Measurements from ENCODE around the gene IPP.

IPP gene

DNA sequence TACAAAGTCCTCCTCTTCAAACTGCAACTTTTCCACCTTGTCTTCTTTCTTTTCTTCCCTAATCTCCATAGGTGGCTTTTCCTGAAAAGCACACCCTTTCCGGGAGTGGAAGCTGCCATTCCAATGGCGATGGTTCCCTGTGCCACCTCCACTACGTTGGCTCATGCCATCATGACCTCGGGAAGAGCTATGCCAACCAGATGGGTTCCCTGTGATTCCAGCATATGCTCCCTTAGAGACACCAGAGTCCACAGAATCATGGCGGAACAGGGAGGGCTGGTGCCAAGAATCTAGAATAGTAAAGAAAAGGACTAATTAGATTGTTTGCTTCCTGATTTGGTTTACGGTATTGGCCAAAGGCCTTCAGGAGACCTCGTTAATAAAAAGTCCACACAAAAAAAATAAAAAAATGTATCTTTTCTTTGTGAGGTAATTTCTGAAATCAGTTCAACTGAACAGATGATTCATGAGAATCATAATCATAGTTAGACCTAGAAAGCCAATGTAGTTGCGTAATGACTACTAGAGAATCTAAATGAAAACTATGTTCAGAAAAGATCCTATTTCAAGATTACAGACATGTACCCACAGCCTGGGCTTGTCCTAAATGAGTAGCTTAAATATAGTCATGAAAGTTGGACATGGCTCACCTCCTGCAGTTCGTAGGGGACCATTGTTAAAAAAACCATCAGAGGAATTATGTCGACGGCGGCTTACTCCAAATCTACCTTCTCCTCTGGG, 95.7 kb downstream of the IPP start:
- no peak overlapping the region for H3K4me3 ChIP-seq (ENCODE audit: low read depth in 1 of 5, low read length in 5 of 5)
- H3K27ac ChIP-seq (ENCODE audit: low read depth, low read length) = no peak overlapping the region
- H3K36me3 ChIP-seq (ENCODE audit: control insufficient read depth in 5 of 5, insufficient read depth in 5 of 5, low read length in 5 of 5) = peaks cover 34 to 93% (median 86%) of the 10 kb centered on the region in 5 donors
- H3K9ac ChIP-seq (ENCODE audit: low read length in 5 of 5) = no peak overlapping the region
- H3K27me3 ChIP-seq (ENCODE audit: control insufficient read depth in 5 of 5, insufficient read depth in 4 of 5, low read length in 5 of 5) = no peaks in the 10 kb centered on the region
- no peaks in the 10 kb centered on the region for H3K9me3 ChIP-seq (ENCODE audit: control insufficient read depth in 5 of 5, low read length in 5 of 5)
- no peaks in the 10 kb centered on the region for H3K4me1 ChIP-seq (ENCODE audit: control insufficient read depth in 5 of 5, insufficient read depth in 5 of 5, low read length in 5 of 5)
